HG03571 (cell line): ENCODE results near the gene ZNF106.
A peak's percentile ranks its signal among the peaks of the same experiment; 100 is the strongest.

Experiments
- ATAC-seq: cut with Tn5 transposase; IDR thresholded peaks from one replicate; pipeline ENCODE4 v1.9.1; 2021; ENCODE audit not compliant: unreplicated experiment

Gene ZNF106

DNA sequence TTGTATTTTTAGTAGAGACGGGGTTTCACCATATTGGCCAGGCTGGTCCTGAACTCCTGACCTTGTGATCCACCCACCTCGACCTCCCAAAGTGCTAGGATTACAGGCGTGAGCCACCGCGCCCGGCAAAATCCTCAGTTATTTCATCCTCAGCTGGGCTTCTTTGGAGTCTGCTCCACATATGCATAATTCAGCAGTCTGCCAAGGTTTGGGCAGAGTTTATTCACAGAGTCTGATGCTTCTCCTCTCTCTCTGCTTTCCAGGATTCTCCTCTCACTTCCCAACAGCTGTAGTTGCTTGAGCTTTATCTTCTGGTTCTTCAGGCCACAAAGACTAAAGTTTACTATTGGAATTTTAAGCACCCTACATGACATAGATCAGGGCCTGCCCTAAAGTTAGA lies 8.2 kb downstream of the ZNF106 start:
- ATAC-seq: no peak

DNA sequence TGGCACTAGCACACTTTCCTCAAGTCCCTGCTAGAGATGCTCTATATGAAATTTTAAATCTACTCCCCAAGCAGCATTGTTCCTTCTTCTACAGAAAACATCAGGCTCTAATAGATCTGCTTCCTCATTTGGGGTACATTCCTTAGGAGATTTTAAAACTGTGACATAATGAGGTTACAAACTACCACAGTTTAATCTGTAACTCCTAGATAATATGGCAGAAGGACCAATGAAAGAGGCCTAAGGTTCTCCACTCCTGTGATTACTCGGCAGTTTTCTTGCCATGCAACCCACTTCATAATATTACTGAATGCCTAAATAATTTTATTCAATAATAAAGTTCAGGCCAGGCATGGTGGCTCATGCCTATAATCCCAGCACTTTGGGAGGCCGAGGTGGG lies 16.1 kb downstream of the ZNF106 start:
- ATAC-seq: no peak

DNA sequence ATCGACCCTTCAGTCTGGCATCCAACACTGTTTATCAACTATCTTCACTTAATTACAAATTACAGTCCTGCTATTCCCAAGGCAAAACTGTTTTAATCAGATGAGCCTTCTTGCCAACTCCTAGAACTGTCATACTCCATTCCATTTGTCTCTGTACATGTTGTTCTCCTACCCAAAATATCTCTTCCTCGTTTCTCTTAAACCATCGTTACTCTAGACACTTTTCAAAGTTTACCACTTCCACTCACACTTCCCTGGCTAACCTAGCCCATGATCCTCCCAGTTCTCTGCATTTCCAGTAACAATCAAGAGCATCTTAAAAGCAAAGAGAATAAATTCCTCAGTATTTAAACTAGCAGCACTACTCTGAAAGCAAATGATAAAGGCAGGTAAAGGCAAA lies 19.9 kb downstream of the ZNF106 start:
- no peak for ATAC-seq

GRCh38 chr15:42465520-42466259 lies 25.3 kb downstream of the ZNF106 start:
- no peak for ATAC-seq

DNA sequence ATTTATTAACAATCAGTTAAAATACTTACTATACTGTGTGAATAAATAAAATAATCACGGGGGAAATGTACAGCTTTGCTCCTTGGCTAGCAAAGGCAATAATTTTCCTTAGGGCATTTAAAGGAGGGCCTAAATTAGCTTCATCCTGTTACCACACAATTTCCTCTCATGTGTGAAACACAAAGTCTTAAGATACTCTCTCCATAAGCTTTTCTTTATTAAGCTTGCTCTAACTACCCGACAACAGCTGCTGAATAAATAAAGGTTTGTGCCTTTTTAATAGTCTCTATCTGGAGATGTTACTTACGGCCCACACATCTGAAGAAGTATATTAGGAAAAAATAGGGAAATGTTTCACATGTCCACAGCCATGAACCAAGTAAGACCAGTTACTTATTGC lies 29.7 kb downstream of the ZNF106 start:
- no peak for ATAC-seq

DNA sequence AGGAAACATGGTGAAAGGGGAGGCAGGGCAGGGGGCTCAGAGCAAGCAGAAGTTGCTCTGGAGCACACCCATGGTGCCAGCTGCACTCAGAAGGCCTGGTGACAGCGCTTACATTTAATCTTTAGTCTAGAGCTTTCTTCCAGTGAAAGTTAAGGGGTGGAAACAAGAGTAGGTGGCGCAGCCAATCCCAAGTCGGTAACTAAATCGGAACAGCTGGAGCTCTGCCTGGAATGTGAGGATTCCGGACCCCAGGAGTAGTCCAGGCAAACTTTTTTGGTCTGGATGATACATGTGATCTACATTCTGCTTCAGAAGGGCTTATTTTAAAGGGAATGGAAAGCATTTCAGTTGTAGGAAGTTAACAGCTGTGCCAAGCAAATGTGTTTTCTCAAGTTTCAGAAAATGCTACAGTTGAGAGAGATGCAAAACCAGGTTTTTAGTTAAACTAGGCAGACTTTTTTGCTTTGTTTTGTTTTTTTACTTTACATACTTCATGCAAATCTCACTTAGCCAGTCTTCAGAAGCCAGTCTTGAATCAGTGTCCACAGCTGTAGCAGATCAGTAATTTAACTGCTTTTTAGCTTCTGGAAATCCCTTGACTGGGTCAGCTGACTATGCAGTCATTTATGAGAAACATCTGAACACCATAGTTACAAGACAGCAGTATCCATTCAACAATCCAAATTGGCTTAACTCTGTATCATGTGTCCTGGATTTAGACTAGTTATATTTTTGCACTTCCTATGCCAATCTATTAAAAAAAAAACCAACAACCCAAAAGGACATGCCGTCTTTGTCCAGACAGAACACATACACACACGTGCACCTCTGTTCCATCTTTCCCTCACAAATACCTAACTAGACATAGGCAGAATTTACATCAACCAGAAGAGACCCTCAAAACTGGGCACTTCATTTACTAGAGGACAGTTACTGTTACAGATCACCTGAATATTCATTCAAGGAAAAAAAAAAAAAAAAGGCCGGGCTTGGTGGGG lies 33.2 kb downstream of the ZNF106 start:
- peak; percentile 66 for ATAC-seq

- no peak for ATAC-seq
Observed at GRCh38 chr15:42456971-42457370, 34.0 kb downstream of the ZNF106 start.

DNA sequence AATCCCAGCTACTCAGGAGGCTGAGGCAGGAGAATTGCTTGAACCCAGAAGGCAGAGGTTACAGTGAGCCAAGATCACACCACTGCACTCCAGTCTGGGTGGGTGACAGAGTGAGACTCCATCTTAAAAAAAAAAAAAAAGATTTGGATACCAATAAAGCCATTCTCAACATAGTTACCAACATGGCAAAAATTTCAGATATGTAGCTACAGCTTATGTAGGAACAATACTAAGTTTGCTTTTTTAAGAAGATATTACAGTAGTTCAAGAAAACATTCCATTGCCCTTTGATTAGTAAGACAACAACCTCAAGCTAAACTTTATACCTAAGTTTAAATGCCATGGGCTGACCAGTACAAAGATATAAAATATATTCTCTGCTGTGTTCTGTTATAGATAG lies 34.4 kb downstream of the ZNF106 start:
- no peak for ATAC-seq

DNA sequence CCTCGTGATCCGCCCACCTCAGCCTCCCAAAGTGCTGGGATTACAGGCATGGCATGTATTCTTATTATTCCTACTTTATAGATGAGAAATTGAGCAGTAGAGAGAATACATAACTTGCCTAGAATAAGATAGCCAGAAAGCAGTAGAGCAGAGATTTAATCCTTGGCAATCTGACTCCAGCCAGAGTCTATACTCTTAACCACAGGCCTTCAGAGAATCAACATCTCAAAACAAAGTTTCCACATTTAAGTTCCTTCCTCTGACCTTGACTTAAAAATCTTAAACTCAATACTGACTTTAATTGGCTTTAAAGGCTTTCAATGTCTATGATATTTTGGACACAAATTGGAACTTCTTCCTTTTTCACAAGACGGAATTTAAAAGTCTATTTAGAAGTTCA lies 37.1 kb downstream of the ZNF106 start:
- ATAC-seq: no peak

DNA sequence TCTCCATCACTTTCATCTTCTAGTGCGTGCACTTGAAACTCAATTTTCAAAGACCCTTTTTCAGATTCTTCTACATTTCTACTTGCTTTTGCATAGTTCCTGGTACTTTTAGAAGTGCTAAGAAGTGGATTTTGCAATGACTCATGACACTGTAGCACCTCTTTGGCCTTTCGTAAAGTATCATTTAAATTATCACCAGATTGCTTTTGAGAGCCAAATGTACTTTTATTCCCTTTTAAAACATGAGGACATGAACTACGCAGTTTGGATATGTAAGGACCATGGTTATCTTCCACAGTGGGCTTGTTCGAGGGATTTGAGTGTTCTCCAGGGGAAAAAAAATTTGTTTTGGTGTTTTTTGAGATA lies 40.5 kb downstream of the ZNF106 start:
- no peak for ATAC-seq

DNA sequence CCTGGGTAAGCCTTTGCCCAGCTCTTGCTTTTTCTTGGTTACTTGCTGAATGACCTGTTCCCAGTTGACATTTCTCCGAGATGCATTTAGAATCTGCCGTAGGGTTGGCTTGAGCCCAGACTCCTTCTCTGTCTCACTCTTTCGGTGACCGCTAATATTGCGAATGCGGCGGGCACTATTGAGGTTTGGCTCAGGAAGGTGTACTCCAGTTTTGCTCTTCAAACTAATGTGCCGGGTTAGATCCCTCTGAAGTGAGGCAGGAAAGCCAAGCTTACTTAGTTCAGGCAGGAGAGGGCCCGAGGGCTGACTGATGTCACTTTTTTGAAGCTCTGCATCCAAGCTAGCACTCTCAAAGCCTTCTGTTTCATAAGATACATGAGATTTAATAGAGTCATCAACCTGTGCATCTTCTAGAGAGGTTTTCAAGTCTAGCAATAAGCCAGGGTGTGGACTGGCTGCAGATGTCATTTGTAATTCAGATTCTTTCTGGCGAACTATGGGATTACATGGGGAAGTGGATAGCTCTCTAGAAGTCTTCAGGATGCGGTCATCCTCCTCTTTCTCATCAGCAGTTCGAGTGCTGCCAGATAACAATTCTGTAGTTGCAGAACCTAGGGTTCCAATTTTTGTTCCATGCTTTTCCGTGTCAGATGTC lies 41.0 kb downstream of the ZNF106 start:
- no peak for ATAC-seq

DNA sequence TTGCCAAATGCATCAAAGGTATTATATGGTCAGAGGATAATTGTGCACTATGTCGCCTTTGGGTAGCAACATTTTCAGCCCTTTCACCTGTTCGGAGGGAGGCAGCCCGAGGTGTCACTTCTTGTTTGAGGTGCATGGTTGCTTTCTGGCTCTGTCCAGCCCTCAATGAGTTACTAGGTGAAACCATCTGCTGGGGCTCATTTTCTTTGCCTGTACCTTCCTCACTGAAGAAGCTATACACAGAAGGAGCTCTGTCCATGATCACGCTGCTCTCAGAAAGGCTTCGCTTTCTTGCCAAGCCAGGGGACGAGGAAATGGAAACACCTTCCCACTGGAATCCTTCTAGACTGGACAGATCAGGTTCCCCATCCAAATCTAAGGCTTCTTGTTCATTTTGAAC lies 42.7 kb downstream of the ZNF106 start:
- no peak for ATAC-seq

- ATAC-seq: no peak
Observed at GRCh38 chr15:42447599-42447998, 43.3 kb downstream of the ZNF106 start.

- no peak for ATAC-seq
Observed at GRCh38 chr15:42445551-42445950, 45.4 kb downstream of the ZNF106 start.

- no peak for ATAC-seq
Observed at GRCh38 chr15:42444415-42445063, 46.4 kb downstream of the ZNF106 start.

GRCh38 chr15:42427429-42428223 lies 63.3 kb downstream of the ZNF106 start:
- no peak for ATAC-seq

DNA sequence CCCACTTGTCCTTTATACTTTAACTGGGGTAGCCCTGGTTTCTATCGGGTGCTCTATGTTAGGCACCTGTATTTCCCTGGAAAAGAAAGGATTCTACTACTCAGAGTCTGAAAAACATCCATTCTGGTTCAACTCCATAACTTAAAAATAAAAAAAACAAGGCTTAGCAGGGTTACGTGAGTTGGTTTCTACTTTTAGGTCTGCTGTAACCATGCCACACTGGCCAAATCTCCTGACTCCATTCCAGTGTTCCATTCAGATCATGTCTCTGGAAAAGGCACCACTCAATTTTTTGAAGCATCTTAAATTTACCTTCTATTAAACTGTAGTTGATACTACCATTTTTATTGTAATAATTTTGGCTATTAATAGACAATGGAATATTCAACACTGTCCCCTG lies 69.6 kb downstream of the ZNF106 start:
- ATAC-seq: no peak

- ATAC-seq: no peak
Observed at GRCh38 chr15:42419369-42419768, 71.6 kb downstream of the ZNF106 start.

GRCh38 chr15:42413920-42414319 lies 77.0 kb downstream of the ZNF106 start:
- ATAC-seq: no peak

GRCh38 chr15:42411884-42412283 lies 79.1 kb downstream of the ZNF106 start:
- ATAC-seq: no peak
